LHCN-M2 (cell line): ENCODE measurements around the gene MICAL3. TPM values are rescaled to one million over a fixed set of nuclear protein-coding genes. Genes with fewer than 3 reads are reported as not detected.
"Not testable (repeated sequence)": the region's sequence is repeated elsewhere in the genome, so short reads cannot be mapped to it uniquely, and the experiment has no call there.

Source experiments
- DNase-seq: peaks from one replicate; pipeline ENCODE4 v3.0.0-alpha.2; 2012; ENCODE audit warnings: low read depth
- total RNA-seq: library from RNA; depleted of rRNA; stranded (reverse); fragments of >200 nt; gene quantifications from 2 replicates; pipeline ENCODE4 v1.2.3, GENCODE V29; 2014

MICAL3 gene
- total RNA-seq, 1 experiment from 2014 or later, result 18.5 TPM

DNA sequence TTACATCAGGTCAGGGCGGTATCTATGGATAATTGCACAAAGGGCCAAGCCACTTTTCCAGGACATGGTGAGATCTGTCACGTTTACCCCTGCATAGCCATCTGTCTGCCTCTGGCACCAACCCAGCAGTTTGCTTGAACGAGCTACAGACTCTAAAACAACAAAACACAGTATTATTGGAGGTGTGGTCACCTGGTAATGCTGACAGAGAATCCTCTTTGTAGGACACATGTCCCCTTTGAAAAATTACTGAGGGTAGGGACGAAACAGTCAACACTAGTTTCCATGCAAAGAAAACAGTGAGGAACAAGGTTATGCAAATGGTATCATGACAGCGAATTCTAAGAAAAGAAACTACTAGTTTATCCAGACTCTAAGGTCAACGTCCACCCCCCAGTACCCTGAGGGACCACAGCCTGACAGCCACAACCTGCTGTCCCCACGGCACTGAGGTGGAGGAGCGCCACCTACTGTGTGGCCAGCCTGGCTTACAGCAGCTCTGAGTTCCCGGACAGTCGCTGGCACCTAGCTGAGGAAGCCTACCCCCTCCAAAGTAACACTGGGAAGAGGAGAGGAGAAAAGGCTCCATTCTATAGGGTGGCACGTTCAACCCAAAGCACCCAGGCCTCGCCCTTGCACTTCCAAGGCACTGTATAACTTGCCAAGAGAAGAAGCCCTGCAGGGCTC, 132.7 kb downstream of the MICAL3 start:
- no peak for DNase-seq

GRCh38 chr22:17890892-17891291, 133.5 kb downstream of the MICAL3 start:
- DNase-seq, result peak; percentile 61

GRCh38 chr22:17890245-17890671, 134.1 kb downstream of the MICAL3 start:
- peak; percentile 44 for DNase-seq

DNA sequence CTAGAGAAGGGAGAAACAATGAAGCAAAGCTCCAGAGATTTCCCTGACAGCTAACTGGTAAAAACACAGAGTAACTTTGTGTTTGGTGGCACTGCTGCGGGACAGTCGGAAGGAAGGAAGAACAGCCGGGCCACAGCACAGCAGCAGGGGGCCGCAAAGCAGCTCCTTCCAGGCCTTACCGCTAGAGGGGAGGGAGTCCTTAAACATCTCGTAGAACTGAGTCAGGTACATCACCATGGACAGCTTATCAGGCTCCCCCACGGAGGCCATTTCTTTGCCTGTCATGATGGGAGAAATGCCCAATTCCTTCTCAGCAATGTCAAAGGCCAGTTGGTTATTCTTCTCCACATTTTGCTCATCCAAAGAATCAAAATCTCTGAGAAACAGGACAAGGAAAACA, 135.5 kb downstream of the MICAL3 start:
- no peak for DNase-seq

DNA sequence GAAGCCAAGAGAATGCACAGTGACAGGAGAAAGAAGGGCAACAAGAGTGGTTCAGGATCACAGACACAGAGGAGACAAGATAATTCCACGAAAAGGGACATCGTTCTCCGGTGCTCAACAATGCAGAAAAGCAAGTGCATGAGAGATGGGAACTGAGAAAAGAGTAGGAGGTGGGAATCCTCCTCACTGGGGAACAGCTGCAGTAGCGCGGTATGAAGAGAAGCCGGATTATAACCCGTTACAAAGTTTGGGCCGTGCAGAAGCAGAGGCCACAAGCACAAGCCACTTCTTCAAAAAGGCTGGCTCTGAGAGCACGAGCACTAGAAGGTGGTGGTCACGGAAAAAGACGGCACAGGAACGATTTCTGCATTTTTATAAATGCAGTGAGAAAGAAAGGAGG, 135.9 kb downstream of the MICAL3 start:
- DNase-seq, result no peak

DNA sequence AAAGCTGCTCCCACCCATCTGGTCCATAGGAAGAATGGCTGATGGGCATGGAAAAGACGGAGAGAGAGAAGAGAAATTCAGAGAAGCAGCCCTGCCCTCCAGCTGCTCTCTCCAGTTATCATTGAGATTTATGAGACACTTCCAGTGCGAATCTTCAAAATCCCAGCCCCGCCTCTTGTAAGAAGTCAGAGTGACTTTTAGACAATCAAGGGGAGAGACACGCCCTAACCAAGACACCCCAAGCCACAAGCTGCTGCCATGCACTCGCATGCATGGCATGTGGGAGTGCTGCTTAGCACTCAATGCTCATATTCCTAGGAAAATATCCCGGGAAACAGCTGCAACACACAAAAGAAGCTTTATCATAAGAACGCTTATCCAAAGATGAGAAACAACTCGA, 139.5 kb downstream of the MICAL3 start:
- peak; percentile 82 for DNase-seq

DNA sequence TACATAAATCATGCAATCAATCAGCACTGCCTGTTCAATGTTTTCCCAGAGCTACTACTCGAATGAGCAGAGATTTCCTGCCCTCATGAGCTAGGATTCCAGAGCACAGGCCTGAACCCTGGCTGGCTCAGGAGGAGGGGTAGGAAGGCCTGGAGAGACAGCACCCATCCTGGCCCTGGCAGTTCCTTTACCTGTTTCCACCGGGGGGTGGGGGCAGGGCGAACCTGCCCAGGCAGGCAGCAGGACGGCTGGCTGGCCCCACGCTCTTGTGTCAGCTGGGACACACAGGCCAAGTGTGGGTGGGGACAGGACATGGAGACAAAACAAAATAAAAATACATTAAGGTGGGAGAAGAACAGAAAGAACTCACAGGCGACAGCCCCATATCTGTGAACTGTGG, 140.3 kb downstream of the MICAL3 start:
- no peak for DNase-seq

- DNase-seq, result no peak
These were observed 141.0 kb downstream of the MICAL3 start for GRCh38 chr22:17883356-17883755.

GRCh38 chr22:17882727-17883126, 141.6 kb downstream of the MICAL3 start:
- DNase-seq, result no peak

GRCh38 chr22:17882162-17882561, 142.2 kb downstream of the MICAL3 start:
- DNase-seq, result no peak

- no peak for DNase-seq
These were observed 143.0 kb downstream of the MICAL3 start for GRCh38 chr22:17881366-17881765.

GRCh38 chr22:17880468-17880867, 143.9 kb downstream of the MICAL3 start:
- DNase-seq, result no peak

DNA sequence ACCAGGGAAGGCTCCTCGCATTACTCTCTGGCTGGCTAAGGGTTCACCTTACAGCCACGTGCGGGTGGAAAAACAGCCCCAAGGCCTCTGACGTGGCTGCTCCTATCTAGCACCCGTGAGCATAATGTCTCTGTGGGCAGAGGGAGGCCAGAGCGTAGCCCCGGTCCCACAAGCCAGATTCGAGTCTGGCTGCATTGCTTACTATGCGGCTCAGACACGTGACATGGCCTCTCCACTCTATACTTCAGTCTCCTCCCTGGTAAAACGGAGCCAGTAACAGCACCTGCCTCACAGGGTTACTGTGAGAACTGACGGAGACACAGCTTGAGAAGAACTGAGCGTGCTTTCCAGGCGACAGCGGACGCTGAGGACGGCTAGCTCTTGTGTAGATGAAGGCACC, 144.3 kb downstream of the MICAL3 start:
- no peak for DNase-seq

DNA sequence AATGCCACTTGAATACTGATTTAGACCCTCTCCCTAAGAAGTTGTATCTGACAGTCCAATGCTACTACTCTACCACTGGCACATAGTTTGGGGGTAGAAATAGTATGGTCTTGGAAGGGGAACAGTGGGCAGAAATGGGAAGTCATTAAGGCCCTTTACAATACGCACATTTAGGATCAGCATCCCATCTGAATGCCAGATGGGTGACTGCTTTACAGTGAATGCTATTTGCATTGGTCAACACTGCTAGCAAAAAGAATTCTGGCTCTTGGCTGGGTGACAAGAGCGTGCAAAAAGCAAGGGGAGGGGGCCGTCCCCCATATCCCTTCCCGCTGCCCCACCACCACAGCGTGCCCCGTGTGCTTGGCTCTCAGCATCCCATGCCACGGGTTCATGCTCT, 145.4 kb downstream of the MICAL3 start:
- no peak for DNase-seq

DNA sequence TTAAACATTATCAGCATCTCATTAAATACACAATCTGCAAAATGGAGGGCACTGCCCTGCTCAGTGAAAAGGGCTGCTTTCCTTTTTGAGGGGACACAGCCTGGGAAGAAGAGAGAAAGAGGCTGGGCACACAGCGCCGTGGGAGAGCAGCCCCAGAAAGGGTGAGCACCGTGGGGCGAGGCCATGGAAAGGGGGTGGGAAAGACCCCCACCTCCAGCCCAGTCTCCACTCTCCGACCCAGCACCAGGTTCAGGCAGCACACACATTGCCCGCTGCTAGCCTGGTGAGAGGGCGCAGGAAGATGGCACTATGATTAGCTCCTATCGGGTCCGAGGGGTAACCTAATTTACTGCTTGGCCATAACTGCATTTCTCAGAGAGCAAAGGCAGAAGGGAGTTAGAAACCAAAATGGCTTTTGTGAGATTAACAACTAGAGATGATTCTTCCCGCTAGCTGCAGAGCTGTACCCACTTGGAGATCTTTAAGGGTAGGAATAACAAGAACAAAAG, 146.1 kb downstream of the MICAL3 start:
- no peak for DNase-seq

- DNase-seq, result not testable (repeated sequence)
These were observed 147.2 kb downstream of the MICAL3 start for GRCh38 chr22:17876878-17877855.

DNA sequence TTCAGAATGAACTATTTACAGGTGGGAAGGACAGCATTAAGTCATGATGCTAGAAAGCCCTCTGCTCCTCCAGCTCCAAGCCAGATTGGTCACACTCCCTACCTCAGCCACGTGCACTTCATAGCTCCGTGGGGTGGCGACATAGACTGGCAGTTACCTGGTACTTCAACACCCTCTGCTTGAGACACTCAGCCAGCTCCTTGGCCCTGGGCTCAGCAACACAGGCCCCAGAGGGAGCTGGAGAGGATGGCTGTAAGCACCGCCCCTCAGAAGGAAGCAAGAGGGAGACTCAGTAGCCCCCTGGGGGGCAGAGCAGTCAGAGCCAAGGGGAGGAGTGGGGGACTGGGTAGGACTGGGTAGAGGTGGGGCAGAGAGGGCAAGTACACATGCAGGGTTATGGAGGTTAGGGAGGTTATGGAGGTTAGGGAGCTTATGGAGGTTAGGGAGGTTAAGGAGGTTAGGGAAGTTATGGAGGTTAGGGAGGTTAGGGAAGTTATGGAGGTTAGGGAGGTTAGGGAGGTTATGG, 148.0 kb downstream of the MICAL3 start:
- DNase-seq, result no peak

DNA sequence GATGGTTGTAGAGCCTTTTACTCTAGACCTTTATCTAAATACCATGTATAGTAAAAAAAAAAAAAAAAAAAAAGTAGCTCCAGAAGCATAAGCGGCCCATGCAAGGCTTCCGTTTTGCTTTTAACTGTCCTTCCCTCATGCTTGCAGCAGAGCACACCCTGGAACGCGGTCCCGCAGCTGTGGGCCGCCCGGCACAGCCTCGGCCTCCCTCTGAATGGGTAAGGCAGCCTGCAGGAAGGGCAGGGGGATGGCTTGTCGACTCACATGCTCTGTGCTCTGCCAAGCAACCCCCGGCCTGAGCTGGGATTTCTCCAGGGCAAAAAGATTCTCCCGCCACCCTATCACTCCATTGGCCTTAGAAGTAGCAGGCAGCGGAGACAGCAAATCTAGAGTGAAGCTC, 148.7 kb downstream of the MICAL3 start:
- DNase-seq, result no peak

GRCh38 chr22:17875156-17875555, 149.2 kb downstream of the MICAL3 start:
- no peak for DNase-seq

GRCh38 chr22:17874231-17874905, 150.0 kb downstream of the MICAL3 start:
- no peak for DNase-seq

GRCh38 chr22:17873804-17874203, 150.6 kb downstream of the MICAL3 start:
- no peak for DNase-seq

GRCh38 chr22:17873116-17873515, 151.2 kb downstream of the MICAL3 start:
- DNase-seq, result no peak
